Measurements from ENCODE around the gene ZNF121. TPM values are rescaled to one million over a fixed set of nuclear protein-coding genes. Genes with fewer than 3 reads are reported as not detected.
A peak's percentile ranks its signal among the peaks of the same experiment; 100 is the strongest.
"Not testable (repeated sequence)": the region's sequence is repeated elsewhere in the genome, so short reads cannot be mapped to it uniquely, and the experiment has no call there.

ZNF121 gene
- 10 to 100 TPM; 13.5 to 31.6 (median 17.9) TPM for polyA plus RNA-seq (ENCODE audit: insufficient read length in 4 of 4)

- DNase-seq (ENCODE audit: low read depth in 4 of 4, low spot score in 2 of 4) = peak; percentile 77 to 89 (median 87)
Observed at GRCh38 chr19:9584073-9584833, at the start of gene ZNF121. Gene ZNF121, minus strand, starts transcription at chr19:9584504. Its CDS starts 16,407 bp downstream, at chr19:9568097.

DNA sequence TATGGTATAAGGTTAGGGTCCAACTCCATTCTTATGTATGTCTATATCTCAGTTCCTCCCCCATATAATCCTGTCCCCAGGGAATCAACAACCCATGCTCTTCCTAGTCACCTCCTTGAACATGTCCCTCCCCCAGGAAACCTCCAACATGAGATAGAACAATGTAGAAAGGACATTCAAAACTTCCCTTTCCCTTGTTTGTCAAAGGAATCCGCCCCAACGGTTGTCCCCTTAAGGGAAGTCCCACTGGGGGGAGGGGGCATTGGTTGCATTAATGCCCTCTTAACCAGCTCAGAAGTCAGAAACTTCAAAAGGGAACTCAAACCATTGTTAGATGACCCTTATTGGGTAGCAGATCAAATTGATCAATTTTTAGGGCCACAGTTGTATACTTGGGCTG is 43.6 kb upstream of the ZNF121 start:
- no peak for DNase-seq (ENCODE audit: low read depth in 4 of 4, low spot score in 2 of 4)

DNA sequence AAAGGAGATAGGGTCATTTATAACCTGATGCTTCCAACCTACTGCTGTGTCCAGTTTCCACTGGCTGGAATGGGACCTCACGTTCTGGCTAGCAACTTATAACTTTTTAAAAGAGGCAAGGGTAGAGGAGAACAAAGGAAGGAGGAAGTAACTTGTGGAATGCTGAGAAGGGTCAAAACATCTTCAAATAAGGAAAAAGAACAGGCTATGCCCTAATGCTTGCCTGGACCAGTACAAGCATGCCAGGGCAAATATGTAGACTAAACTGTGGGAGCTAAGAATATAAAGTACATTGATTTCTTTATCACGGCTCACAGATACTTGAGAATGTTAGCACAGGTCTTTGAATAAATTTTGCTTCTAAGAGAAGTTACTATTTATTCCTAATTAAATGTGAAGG is 38.2 kb upstream of the ZNF121 start:
- DNase-seq (ENCODE audit: low read depth in 4 of 4, low spot score in 2 of 4) = no peak

- peak; percentile 84 to 92 (median 88) for DNase-seq (ENCODE audit: low read depth in 4 of 4, low spot score in 2 of 4)
Observed at GRCh38 chr19:9621156-9622037, 37.1 kb upstream of the ZNF121 start, which contains the start of gene ZNF561. Gene ZNF561, minus strand, starts transcription at chr19:9621232. Its CDS starts 1,776 bp downstream, at chr19:9619456.

DNA sequence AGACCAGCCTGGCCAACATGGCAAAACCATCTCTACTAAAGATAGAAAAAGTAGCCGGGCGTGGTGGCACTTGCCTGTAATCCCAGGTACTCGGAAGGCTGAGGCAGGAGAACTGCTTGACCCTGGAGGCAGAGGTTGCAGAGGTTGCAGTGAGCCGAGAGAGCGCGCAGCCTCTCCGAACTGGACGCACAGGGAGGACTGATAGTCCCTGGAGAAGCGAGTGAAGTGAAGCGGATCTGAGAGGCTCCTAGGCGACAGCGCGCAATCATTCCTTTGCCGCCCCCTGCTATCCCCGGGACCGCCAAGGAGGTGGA is 36.5 kb upstream of the ZNF121 start:
- peak in 1 of 4 donors; percentile 39 for DNase-seq (ENCODE audit: low read depth in 4 of 4, low spot score in 2 of 4)

DNA sequence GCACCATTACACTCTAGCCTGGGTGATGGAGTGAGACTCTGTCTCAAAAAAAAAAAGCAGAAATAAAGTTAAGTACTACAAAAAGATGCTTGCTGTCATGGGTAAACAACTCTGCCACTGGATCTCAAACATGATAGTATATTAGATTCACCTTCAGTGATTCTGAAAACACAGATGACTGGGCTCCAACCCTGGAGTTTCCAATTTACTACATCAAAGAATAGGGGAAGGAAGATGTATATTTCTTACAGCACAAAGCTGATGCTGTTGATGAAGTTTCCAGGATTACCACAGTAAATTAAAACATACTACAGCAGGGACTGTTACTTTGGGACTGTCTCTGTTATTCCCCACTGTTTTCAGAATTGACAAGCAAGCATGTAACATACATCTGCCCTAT is 31.5 kb upstream of the ZNF121 start:
- DNase-seq (ENCODE audit: low read depth in 4 of 4, low spot score in 2 of 4) = no peak

DNA sequence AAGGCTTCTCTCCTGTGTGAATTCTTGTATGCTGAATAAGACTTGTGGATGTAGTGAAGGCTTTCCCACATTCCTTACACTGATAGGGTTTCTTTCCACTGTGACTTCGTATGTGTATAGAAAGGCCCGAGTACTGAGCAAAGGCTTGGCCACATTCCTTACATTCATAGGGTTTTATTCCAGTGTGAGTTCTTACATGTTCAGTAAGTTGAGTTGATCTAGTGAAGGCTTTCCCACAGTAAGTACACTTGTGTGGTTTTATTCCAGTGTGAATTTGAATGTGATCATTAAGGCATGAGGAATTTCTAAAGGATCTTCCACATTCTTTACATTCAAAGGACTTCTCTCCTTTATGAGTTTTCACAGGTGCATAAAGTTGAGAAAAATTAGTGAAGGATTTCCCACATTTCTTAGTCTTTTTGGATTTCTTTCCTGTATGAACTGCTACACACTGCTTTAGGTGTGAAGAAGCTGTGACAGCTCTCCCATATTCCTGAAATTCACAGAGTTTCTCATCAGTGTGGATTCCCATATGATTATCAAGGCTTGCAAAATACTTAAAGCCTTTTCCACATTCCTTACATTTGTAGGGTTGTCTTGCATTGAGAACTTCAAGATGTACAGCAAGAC is 26.3 kb upstream of the ZNF121 start:
- no peak for DNase-seq (ENCODE audit: low read depth in 4 of 4, low spot score in 2 of 4)

DNA sequence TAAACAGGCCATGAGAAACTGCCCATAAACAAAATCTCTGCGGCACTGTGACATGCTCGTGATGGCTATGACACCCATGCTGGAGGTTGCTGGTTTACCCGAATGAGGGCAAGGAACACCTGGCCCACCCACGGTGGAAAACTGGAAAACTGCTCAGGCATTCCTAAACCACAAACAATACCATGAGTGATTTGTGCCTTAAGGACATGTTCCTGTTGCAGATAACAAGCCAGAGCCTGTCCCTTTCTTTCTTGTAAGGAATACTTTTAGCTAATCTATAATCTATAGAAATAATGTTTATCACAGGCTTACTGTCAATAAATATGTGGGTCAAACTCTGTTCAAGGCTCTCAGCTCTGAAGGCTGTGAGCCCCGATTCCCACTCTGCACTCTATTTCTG is 24.6 kb upstream of the ZNF121 start:
- DNase-seq (ENCODE audit: low read depth in 4 of 4, low spot score in 2 of 4) = no peak

DNA sequence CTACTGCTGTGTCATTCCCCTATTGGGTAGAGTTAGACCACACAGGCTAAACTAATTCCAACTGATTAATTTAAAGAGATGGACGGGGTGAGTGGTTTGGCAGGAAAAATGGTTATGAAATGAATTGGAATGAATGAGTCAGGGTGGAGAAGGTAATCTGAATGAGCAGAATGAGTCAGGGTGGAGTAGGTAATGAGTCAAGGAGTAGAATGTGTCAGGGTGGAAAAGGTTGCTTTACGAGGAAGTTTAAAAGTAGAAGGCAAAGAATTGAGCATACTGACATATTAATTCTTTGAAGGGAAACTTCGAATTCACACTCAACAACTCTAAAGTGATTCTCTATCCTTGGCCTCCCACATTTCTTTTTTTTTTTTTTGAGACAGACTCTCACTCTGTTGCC is 12.7 kb upstream of the ZNF121 start:
- DNase-seq (ENCODE audit: low read depth in 4 of 4, low spot score in 2 of 4) = no peak

DNA sequence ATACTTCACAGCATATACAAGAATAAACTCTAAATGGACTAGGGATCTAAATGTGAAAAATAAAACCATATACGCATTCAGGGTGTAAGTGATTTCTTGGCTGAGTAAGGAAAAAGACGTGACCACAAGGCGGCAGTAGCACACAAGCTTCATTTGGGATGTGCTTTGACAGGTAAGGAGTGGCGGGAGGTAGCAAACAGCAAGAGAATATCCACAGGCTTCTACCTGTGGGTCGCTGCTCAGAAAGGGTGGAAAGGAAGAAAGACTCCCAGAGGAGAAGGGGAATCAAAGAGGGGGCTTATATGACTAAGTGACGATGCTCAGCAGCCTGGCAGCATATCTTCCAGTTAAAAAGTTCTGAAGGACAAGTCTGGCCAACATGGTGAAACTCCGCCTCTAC is 2.5 kb upstream of the ZNF121 start:
- DNase-seq (ENCODE audit: low read depth in 4 of 4, low spot score in 2 of 4) = peak in 2 of 4 donors; percentile 24 to 59

DNA sequence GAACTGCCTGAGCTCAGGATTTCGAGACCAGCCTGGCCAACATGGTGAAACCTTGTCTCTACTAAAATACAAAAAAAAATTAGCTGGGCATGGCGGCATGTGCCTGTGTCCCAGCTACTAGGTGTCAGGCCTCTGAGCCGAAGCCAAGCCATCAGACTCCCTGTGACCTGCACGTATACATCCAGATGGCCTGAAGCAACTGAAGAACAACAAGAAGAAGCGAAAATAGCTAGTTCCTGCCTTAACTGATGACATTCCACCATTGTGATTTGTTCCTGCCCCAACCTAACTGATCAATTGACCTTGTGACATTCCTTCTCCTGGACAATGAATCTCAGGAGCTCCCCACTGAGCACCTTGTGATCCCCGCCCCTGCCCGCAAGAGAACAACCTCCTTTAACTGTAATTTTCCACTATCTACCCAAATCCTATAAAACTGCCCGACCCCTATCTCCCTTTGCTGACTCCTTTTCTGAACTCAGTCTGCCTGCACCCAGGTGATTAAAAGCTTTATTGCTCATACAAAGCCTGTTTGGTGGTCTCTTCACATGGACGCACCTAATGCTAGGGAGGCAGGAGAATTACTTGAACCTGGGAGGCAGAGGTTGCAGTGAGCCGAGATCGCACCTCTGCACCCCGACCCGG is 2.1 kb downstream of the ZNF121 start:
- not testable (repeated sequence) for DNase-seq (ENCODE audit: low read depth in 4 of 4, low spot score in 2 of 4)

- DNase-seq (ENCODE audit: low read depth in 4 of 4, low spot score in 2 of 4) = no peak
Observed at GRCh38 chr19:9580728-9581127, 3.6 kb downstream of the ZNF121 start.

- DNase-seq (ENCODE audit: low read depth in 4 of 4, low spot score in 2 of 4) = no peak
Observed at GRCh38 chr19:9570255-9570654, 14.0 kb downstream of the ZNF121 start.

- no peak for DNase-seq (ENCODE audit: low read depth in 4 of 4, low spot score in 2 of 4)
Observed at GRCh38 chr19:9566729-9567128, 17.6 kb downstream of the ZNF121 start.

DNA sequence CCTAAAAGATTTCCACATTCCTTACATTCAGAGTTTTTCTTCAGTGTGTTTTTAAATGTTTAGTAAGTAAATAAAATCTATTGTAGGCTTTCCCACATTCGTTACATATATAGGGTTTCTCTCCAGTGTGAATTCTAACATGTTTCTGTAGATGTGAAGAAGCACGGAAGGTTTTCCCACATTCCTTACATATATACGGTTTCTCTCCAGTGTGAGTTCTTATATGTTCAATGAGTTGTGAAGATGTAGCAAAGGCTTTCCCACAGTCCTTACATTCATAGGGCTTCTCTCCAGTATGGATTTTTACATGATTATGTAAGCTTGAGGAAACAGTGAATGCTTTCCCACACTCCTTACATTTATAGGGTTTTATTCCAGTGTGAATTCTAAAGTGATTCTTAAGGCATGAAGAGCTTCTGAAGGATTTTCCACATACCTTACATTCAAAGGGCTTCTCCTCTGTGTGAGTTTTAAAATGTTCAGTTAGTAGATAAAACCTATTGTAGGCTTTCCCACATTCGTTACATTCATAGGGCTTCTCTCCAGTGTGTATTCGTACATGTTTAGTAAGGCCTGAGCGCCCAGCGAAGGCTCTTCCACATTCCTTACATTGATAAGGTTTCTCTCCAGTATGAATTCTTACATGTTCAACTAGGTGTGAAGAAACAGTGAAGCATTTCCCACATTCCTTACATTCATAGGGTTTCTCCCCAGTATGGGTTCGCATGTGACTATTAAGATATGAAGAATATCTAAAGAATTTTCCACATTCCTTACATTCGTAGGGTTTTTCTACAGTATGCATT is 18.2 kb downstream of the ZNF121 start:
- no peak for DNase-seq (ENCODE audit: low read depth in 4 of 4, low spot score in 2 of 4)

- no peak for DNase-seq (ENCODE audit: low read depth in 4 of 4, low spot score in 2 of 4)
Observed at GRCh38 chr19:9552536-9553274, 31.6 kb downstream of the ZNF121 start.

DNA sequence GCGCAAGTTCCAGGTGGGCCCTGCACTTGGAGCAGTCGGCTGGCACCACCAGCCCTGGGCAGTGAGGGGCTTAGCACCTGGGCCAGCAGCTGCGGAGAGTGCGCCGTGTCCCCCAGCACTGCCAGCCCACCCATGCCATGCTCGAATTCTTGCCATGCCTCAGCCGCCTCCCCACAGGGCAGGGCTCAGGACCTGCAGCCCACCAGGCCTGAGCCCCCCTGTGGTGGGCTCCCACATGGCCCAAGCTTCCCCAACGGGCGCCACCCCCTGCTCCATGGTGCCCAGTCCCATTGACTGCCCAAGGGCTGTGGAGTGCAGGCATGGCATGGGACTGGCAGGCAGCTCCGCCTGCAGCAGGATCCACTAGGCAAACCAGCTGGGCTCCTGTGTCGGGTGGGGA is 36.4 kb downstream of the ZNF121 start:
- no peak for DNase-seq (ENCODE audit: low read depth in 4 of 4, low spot score in 2 of 4)

GRCh38 chr19:9541281-9541680 is 43.0 kb downstream of the ZNF121 start:
- DNase-seq (ENCODE audit: low read depth in 4 of 4, low spot score in 2 of 4) = not testable (repeated sequence)

GRCh38 chr19:9539921-9540320 is 44.4 kb downstream of the ZNF121 start:
- not testable (repeated sequence) for DNase-seq (ENCODE audit: low read depth in 4 of 4, low spot score in 2 of 4)
